MM.1S (cell line): ENCODE results near the gene DAP.

Experiments used
- EZH2phosphoT487 ChIP-seq: fragments of 300-600 bp; sonication (generic); IDR thresholded peaks from 2 replicates; pipeline ENCODE4 v1.6.1; 2018; ENCODE audit warnings: antibody characterized with exemption, low read length
- TF ChIP-seq, protein P1 (sequence below): fragments of 300-600 bp; sonication (generic); IDR thresholded peaks from 2 replicates; pipeline ENCODE4 v1.5.1; 2016; ENCODE audit warnings: antibody characterized with exemption, low read length, mixed read lengths

DNA sequence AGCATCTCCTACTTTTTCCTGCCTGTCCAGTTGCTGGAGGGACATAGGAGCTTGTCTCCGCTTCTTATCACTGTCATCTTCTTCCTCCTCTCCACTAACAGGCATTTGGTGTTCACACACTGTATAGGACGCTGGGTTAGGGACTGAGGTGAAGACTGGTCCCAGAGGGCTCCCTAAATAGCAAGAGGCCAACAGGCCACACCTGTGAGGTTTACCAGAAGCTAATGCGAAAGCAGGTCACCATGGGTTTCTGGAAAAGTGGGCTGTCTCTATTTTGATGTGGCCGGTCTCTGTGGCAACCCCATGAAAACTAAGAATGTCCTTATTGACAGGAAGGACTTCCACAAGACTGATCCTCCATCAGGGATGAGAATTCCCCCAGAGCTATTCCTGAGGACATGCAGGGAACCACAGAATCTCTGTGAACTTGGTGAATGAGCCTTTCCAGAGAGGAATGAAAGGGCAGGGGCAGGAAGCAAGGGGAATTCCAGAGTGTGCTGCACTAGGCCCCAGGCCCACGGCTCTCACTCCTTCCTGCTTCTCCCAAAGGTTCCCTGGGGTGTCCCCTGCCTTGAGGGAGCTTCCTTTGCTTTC lies 61.7 kb downstream of the DAP start:
- TF ChIP-seq, protein P1, sequence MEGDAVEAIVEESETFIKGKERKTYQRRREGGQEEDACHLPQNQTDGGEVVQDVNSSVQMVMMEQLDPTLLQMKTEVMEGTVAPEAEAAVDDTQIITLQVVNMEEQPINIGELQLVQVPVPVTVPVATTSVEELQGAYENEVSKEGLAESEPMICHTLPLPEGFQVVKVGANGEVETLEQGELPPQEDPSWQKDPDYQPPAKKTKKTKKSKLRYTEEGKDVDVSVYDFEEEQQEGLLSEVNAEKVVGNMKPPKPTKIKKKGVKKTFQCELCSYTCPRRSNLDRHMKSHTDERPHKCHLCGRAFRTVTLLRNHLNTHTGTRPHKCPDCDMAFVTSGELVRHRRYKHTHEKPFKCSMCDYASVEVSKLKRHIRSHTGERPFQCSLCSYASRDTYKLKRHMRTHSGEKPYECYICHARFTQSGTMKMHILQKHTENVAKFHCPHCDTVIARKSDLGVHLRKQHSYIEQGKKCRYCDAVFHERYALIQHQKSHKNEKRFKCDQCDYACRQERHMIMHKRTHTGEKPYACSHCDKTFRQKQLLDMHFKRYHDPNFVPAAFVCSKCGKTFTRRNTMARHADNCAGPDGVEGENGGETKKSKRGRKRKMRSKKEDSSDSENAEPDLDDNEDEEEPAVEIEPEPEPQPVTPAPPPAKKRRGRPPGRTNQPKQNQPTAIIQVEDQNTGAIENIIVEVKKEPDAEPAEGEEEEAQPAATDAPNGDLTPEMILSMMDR, result no peak
- TF ChIP-seq EZH2phosphoT487, result no peak
